IPS-18c (cell line): ENCODE data around the gene PIGZ.

Source experiments
- H3K4me3 ChIP-seq: 2 replicates; pipeline ENCODE4 v1.7.0; 2013; ENCODE audit warnings: low read depth, mild to moderate bottlenecking, low read length, moderate library complexity; ENCODE audit not compliant: insufficient read depth
- H3K9me3 ChIP-seq: one replicate; pipeline ENCODE4 v1.6.1; 2013; ENCODE audit warnings: mild to moderate bottlenecking, low read length, moderate library complexity; ENCODE audit not compliant: control insufficient read depth, insufficient read depth

PIGZ gene

DNA sequence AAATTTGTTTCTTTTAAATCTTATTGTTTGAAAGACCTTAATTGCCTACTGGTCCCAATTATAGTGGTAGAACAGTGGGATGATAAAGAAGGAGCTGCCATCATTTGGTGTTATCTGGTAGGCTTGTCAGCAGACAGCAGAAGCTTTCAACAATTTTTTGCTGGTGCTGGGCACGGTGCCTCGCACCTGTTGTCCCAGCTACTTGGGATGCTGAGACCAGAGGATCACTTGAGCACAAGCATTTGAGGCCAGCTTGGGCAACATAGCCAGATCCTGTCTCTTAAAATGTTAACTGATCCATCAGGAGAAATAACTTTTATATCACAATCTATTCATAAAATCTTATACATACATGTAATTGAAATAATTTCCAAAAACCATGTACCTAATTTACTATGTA, 64.9 kb downstream of the PIGZ start:
- no peak overlapping the region for H3K4me3 ChIP-seq
- H3K9me3 ChIP-seq: no peaks in the 10 kb centered on the region

DNA sequence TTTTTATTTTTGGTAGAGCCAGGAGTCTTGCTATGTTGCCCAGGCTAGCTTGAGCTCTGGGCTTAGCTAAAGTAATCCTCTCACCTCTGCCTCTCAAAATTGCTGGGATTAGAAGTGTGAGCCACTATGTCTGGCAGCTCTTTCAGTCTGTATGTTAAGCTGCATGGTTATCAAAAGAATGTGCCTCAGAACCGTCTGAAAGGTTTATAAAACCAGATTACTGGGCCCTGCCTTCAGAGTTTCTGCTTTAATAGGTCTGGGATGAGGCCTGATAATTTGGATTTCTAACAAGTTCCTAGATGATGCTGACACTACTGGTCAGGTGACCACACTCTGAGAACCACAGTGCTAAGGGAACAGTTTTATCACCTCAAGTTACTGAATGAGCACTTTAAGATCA, 66.3 kb downstream of the PIGZ start:
- Histone ChIP-seq H3K9me3 (no peaks in the 10 kb centered on the region), H3K4me3 (no peak overlapping the region)

DNA sequence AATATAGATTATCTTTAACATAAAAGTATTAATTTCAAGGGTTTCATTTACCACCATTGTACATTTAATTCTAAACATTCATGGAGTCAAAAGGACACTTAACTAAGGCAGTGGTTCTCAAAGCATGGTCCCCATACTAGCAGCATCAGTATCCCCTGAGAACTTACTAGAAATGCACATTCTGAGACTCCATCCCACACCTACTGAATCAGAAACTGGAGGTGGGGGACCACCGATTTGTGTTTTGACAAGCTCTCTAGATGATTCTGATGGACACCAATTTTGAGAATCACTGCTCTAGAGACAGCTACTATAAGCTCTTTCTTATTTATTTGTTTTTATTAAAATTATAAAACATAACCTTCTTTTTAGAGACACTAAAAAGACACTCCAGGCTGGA, 66.9 kb downstream of the PIGZ start:
- H3K9me3 ChIP-seq: no peaks in the 10 kb centered on the region
- no peak overlapping the region for H3K4me3 ChIP-seq
